Skin of body (tissue), 2 donors: Measurements from ENCODE around the gene BEGAIN. TPM values are rescaled to one million over a fixed set of nuclear protein-coding genes. Genes with fewer than 3 reads are reported as not detected.

ENCODE experiments used
- DNase-seq: peaks from one replicate; lab custom pipeline; 2025; lab: John Stamatoyannopoulos, UW
- total RNA-seq: library from RNA; depleted of rRNA; stranded (reverse); fragments of >200 nt; gene quantifications from one replicate; pipeline ENCODE4 v1.2.3, GENCODE V29; 2014

Gene BEGAIN
- total RNA-seq, 1 donor from 2014 or later, result 1.4 TPM

DNA sequence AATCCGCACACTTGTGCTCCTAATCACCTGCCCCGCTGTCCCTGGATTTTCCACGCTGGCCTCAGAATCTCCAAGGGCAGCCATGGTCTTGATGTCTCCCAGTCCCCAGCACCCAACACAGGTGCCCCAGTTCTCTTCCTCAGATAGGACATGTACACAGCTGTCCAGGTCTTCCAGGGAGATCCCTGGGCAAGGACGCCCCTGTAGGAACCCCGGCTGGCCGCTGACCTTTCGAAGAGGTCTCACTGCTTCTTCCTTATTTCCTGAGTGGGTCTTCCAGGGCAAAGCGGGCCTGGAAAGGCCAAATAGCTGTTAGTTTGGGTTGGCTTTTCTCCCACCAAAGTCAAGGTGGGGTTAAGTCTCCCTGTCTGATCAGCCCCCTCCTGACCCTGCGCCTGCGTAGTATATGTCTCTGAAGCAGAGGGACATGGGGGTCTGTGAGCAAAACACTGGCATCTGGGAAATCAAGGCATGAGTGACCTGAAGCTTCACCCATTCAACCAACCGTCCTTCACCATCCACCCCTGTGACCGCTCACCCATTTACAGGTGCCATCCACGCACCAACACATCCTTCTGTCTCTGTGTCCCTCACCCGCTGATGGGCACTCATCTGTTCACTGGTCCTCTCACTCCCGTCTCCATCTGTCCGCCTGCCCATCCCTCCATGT is 4.6 kb downstream of the BEGAIN start:
- DNase-seq, result no peak

DNA sequence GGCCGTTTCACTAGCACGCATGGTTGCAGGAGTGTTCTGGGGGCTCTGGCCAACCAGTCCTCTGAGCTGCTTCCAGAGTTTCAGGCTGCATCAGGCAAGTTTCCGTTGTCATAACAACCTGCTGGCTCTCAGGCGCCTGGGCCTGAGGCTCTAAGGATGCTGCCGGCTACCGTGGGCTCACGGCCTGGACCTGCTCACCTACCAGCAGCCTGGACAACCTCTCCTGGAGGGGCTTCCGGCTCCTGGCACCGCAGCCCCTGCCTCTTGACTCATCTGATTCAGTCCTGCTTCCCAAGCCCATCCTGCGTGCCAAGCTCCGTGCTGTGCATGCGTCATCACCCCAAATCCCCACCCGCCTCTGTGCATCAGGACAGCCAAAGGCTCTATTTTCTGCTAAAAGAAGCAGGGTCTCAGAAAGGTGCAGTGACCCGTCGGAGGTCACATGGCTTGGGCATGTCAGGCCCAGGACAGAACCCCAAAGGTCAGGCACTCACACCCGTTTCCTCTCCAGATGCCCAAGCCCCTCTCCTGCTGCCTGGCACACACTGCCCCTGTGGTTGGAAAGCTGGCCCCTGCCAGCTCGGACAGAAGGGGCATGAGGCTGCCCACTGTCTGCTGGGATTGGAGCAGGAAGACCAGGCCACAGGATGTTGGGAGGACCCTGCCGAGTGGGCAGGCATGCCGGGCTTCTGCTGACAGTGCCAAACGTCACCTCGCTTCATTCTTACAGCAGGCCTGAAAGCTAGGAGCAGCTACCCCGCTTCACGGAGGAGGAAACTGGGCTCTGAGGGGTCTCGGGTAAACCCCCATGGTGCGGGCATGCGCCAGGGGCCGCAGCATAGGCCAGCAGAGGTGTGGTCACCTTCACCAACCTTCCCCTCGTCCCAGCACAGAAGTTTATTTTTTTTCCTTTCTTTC is 5.7 kb downstream of the BEGAIN start:
- DNase-seq, result no peak

DNA sequence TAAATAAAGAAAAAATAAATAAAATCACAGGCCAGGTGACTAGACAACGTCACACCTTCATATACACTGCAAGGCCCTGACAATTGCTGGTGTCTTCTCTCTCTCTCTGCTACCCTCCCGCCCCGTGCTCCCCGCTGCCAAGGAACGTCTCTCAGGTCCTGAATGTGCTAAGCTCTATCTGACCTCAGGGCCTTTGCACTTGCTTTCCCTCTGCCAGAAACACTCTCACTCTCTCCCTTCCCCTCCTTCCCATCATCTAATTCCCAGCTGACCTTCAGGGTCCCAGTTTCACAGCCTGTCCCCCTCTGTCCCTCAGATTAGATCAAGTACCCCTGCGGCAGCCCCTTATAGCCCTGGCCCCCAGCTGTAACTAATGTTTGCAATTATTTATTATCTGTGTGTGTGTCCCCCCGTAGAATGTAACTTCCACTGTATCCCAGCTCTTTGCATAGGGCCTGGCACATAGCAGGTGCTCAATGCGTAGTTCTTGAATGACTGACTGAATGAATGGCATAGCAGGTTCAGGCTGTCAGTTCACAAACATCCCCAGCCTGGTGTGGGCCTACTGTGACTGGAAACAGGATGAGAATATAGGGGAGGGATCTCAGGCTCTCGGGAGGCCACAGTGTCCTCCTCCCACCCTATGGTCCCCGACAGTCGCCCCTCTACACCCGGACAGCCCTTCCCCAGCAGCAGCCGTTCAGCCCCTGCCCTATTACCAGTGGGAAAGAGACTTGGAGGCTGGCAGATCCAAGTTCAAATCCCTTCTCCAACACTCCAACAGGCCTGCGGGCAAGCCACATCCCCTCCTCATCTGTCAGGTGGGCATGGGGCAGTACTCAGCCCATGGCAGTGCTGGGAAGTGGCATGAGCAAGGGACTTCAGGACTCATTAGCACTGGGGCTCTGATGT is 6.6 kb downstream of the BEGAIN start:
- no peak for DNase-seq

DNA sequence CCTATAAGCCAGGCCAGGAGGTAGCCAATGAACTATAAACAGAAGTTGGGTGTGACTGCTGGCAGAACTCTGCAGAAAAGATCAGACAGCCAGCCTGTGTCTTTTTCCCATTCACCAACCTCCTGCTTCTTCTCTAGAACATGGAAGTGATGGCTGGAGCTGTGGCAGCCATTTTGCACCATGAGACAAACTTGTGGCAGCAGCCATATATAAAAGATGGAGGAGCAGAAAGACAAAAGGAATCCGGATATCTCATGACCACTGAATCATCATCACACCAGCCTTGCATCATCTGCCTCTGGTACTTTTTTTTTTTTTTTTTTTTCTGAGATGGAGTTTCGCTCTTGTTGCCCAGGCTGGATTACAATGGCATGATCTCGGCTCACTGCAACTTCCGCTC is 8.7 kb downstream of the BEGAIN start:
- DNase-seq, result no peak

DNA sequence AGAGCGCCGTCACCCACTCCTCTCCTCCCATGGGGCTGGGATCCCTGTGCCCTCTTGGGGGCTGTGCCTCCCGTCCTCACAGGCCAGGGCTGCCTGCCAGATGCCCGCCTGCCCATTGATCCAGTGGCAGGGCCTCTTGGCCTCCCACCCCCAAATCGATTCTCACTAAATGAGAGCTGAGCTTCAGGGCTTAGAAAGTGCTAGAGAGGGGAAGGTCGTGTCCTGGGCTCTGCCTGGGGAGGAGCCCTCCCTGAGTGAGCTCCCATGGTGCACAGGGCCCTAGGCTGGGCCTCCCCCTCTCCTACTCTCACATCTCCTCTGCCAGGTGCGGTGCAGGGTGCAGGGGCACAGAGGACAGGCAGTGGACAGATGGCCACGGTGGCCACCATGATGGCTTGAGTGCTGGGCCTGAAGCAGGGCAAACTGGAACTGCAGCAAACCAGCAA is 9.2 kb downstream of the BEGAIN start:
- no peak for DNase-seq

DNA sequence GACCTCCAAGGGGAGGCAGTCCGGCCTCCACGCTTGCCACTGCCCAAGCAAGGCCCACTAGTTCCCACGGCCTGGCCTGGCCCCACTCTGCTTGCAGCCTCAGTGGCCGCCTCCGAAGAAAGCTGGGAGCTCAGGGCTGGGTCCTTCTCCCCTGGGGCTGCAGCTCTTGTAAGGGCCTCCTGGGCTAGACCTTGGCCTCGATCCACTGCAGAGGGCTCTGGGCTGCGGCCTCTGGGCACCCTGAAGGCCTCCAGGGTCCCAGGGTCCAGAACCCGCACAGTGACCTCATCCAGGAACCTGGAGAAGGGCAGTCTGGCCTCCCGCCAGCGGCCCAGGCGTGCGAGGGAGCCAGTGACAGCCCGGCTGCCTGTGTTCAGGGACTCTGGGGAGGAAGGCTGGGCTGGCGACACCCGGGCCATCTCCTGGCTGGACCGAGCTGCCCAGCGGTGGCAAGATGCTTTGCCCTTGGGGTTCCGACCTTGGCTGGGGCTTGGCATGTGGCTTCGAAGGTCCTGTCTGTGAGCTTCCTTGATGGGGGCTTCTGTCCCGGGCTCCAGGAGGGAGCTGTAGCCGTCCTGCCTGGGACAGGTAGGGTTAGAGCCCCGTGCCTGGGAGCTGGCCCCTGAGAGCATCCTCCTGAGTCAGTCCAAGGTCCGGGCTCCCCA is 9.8 kb downstream of the BEGAIN start:
- DNase-seq, result no peak

DNA sequence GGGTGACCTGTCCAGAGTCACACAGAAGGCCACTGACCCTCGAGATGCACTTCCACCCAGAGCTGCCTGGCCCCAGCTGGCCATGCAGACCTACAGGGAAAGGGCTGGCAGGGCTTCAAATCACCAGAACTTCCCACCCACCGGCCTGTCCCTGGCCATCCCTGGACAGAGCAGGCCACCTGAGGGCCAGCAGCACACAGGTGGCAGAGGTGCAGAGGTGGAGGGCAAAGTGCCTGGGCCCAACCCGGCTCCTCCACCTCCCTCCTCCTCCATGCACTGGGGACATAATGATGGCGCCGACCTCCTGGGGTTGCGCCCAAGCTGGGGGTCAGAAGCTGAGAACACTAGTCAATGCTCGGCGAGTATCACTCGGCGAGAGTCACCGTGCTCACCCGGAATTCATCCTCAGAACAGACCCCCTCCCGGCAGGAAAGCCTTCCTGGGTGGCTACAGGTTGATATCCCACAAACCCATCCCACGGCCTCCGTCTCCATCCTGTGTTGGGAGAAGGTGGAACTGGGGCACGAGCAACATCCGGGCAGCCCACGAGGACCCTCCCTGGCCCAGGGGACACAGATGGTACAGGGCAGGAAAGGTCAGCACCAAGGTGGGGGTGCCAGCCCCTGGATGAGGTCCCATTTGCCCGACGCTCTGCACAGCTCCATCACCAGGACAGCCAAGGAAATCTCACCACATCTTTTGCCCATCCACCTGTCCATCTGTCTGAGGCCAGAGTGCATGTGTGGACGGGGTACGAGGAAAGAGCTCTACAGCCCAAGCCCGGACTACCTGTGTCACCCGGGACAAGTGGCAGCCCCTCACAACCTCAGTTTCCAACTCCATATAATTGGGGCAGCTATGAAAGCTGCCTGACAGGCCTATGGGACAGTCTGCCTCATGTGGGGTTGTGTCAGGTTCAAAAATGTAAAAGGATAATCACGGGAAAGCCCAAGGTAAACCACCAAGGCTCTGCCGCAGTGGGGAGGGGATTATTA is 10.8 kb downstream of the BEGAIN start:
- DNase-seq, result no peak

DNA sequence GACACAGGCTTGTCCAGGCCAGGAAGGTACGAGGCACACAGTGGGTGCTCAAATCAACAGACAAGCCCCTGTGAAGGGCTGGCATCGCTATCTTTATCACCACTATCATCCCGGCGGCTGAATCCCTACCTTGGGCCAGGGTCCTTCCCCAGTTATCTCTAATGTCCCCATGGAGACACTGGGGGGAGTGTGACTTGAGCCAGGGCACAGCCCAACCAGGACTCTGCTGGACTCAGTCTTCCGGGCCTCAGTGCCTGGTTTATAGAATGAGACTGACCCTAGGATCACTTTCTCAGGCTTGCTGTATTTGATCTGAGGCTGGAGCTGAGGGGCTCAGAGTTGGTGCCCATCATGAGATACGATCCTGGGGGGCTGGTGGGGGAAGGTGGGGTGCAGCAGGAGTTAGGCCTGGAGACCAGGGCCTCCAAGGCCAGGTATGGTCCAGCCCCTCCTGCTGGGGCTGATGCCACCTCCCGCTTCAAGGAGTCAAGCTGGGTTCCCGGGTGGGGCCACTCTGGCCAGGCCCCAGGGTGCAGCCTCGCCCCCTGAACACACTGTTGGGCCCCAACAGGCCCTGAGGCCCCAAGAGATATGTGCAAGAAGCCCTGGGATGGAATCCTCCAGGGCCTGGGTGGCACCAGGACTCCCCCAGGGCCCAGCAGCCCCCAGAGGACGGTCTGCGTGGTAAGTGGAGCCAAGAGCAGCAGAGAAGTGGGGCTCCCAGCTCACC is 11.8 kb downstream of the BEGAIN start:
- no peak for DNase-seq

DNA sequence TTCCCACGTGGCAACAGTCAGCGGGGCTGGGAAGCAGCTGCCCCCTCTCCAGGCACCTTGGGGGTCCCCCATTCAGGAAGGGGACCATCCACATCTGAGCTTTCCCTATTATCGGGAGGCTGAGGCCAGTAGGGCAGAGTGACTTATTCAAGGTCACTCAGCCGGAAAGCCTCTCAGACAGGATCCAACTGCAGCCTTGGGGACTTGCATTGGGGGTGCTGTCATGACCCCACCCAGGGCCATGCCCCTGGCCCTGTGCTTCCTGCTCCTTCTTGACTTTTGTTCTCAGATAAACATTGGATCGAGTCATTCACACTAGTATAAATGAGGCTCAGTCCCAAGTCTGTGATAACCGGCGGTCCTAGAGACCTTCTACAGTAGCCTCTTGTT is 12.6 kb downstream of the BEGAIN start:
- no peak for DNase-seq

DNA sequence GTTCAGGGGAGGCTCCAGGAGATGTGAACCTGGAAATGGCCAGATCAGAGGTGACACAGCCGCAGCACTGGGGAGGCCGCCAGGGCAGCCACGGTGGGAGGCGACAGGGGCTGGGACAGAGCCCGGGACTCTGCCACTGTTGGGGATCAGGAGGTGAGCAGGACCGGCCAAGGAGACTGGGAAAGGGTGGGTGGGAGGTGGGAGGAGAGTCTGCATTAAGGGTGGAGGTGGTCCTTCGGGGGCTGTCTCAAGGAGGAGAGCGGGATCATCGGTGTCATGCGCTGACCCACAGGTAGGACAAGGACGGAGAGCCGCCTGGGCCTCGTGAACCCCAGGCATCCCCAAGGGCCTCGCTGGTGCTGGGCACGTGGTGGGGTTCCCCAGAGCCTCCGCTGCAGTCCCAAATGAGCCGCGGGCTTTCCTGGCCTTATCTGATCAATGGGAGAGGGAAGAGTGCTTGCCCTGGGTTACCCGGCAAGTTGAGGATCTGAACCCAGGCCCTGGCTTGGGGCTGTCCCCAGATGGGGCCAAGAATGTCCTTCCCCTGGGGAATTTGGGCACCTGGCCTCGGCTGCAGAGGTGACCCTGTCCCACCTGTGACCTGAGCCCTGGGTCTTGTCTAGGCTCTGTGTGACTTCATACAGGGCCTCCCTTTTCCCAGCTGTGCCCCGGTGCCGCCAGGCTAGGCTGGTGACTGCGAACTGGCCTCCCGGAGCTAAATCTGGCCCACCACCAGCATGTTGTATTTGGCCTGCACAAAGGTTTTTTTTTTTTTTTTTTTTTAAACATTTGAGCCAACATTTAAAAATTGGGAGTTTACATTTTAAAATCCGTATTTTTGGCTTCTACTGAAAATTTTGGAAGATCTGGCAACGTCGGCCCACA is 13.2 kb downstream of the BEGAIN start:
- DNase-seq, result no peak

DNA sequence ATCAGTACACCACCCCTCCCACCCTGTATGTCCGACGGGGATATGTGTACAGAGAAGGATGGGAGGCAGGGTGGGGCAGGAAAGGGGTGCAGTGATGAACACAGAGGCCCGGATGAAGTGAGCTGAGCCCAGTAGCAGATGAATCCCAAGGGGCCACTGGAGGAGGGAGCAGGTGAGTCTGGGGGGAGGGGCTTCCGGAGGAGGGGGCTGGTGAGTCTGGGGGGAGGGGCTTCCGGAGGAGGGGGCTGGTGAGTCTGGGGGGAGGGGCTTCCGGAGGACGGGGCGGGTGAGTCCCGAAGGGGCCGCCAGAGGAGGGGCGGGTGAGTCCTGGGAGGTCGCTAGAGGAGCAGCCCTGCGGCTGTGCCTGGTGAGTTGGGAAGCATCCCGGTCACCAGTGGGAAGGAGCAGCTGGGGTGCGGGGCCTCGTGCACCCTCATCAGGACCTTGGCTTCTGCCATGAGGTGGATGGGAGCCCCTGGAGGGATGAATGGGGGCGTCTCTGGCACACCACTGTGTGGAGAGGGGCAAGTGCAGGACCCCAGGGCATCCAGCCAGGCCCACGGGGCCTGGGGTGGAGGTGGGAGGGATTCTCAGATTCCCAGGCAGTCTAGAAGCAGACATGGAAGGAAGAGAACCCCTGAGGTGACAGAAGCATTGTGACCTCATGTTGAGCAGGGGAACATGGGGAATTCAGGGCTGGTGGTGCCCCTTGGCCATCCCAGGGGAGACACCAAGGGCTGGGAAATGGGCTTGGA is 14.0 kb downstream of the BEGAIN start:
- DNase-seq, result no peak

DNA sequence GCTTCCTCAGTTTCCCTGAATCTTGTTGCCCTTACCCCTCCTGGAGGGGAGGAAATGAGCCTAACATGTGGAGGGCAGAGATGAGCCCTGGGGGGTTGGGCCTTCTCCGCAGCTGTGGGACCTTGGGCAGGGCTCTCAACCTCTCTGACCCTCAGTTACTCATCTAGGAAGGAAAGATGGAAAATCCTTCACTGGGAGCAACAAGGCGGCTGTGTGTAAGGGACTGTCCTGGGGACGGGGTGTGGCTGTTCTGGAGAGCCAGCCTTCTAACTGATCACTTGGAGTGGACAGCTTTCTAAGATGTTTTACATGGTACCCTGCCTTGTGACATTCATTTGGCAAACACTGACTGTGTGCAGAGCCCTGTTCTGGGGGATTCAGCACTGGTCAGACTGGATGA is 14.7 kb downstream of the BEGAIN start:
- no peak for DNase-seq

DNA sequence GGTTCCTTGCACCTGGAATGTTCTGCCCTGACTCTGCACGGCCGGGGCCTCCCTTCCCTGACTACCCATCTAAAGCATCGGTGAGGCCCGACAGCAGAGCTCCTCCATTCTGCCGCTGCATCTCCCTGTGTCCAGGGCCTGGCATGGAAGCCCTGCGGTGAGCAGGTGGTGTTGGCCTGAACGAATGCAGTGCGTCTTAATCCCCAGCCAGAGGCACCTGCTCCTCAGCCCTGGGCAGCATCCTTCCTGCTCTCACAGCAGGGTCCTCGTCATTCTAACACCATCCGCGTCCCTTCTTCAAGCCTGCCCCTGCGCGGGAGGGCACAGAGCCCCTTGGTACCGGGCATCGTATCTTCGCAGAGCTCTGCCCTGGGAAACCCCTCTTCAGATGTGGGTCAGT is 15.4 kb downstream of the BEGAIN start:
- no peak for DNase-seq

DNA sequence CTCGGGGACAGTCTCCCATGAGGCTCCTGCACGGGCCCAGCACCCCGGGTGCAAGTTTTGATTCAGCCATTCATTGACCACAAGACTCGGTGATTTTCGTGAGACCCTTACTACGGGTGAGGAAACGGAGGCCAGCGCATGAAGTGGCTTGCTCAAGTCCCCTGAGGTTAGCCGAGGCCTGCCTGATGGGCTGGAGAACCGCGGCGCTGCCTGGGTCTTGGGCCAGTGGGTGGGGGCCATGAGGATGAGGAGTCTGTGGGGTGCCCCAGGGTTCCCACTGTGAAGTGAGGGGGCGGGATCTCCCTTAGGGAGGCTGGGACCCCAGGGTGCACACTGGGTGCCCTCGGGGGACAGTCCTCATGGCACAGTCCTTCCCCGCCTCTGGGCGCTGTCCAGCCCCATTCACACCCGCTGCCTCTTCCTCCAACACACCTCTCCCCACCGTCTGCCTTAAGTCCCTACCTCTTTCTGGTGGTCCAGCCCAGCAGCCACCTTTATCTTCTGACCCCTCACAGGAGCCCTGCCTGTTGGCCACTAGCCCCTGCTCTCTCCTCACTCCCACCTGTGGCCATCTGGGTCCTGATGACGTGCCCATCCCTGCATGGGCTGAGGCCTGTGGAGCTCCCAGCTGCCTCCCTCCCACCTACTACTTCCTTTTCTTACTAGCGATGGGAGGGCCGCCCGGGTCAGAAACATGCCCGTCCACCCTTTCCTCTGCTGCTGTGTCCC is 16.3 kb downstream of the BEGAIN start:
- no peak for DNase-seq

DNA sequence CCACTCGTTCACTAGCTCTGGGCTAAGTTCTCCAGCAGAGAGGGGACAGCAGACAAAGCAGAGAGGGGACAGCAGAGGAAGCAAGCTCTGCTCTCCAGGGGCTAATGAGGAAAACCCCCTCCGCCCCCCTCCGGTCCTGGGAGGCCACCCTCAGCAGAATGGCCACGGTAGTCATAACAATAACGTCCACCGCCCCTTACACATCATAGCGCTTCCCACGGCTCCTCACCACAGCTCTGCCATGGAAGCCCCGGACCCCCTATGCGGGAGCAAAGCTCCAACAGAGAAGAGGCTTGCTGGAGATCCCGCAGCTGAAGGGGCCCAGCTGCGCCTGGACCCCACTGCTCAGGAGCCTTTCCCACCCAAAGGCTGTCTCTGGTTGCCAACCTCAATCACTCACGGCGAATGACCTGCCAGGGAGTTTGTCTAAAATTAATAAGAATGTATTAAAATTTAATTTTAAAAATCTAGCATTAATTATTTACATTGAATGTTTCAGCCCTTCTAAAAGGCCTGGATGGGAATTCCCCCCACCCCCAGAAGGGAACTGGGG is 17.4 kb downstream of the BEGAIN start:
- DNase-seq, result no peak

DNA sequence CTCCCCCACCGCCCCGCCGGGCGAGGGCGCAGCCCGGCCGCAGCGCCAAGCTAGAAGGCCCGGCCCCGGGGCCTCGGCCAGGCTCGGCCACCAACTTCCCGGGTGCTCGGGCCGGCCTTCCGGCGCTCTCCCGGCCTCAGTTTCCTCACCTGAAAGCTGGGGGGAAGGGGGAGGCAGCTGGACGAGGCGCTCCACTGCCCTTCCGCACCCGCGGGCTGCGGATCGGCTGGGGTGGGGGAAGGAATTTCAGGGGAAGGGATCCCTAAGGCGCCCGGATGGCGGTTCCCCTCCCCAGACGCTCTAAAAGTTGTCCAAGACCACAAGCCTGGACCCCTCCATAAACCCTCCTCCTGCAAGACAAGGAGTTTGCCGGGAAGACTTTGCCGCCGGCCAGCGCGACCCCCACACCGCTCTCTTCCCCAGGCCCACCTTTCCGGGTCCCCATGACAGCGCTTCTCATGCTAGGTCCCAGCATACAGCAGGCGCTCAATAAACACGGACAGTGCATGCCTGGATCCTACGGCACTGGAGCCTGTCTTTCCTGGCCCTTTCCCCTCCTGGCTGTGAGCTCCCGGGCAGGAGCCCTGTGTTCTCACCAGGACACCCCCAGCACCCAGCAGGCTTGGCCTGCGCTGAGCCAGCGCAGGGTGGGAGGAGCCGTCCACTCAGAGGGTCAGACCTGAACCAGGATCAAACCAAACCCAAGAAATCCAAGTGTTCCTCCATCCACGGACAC is 18.1 kb downstream of the BEGAIN start:
- no peak for DNase-seq
